Measurements from ENCODE around the gene SNAPC3.
A peak's percentile ranks its signal among the peaks of the same experiment; 100 is the strongest.

SNAPC3 gene

GRCh38 chr9:15509931-15510788 lies 87.5 kb downstream of the SNAPC3 start:
- TF ChIP-seq CTCF (IDR thresholded peaks at IDR 0.05; ENCODE audit: low read depth, low read length), result no peak
- peak; percentile 19 for DNase-seq (ENCODE audit: low read depth, low spot score)
- H3K4me3 ChIP-seq (ENCODE audit: low read depth, low read length), result peak overlapping the region; percentile 82
- in situ Hi-C loops (cut with HindIII; ENCODE audit: low sequenced_read_pairs), result loop anchor here (10.0 kb wide), 1 partner anchor 85 kb away; the partner anchor contains the start of gene SNAPC3

GRCh38 chr9:15510789-15511575 lies 88.3 kb downstream of the SNAPC3 start, which contains the start of gene PSIP1:
PSIP1 (minus strand) TSS chr9:15510970; CDS start chr9:15510188, 782 bp downstream.
- DNase-seq (ENCODE audit: low read depth, low spot score), result peak; percentile 88
- in situ Hi-C loops (cut with HindIII; ENCODE audit: low sequenced_read_pairs), result loop anchor here (10.0 kb wide), 1 partner anchor 86 kb away; the partner anchor contains the start of gene SNAPC3
- no peak for TF ChIP-seq CTCF (IDR thresholded peaks at IDR 0.05; ENCODE audit: low read depth, low read length)
- H3K4me3 ChIP-seq (ENCODE audit: low read depth, low read length), result peak within 1 kb of the TSS; percentile 82
